Panc1 (cell line): ENCODE results near the gene BRME1.

Source experiments
- SIN3A ChIP-seq: IDR thresholded peaks from 2 replicates; pipeline ENCODE4 v1.6.1; 2012; ENCODE audit warnings: low read depth, mild to moderate bottlenecking, low read length, moderate library complexity, borderline replicate concordance; ENCODE audit not compliant: insufficient read depth
- TCF7L2 ChIP-seq: IDR thresholded peaks from 2 replicates; pipeline ENCODE4 v1.6.1; 2011; ENCODE audit warnings: mild to moderate bottlenecking, low read depth, low read length, inconsistent platforms
- TF ChIP-seq, protein P1 (sequence below): fragments of 450-650 bp; IDR thresholded peaks from 2 replicates; pipeline ENCODE4 v1.5.1; 2017; ENCODE audit warnings: mild to moderate bottlenecking
- TF ChIP-seq, protein P2 (sequence below), 2 experiments: IDR thresholded peaks; 2 replicates each; pipeline ENCODE4 v1.6.1; 2011 to 2012; ENCODE audit warnings: low read depth in 2 of 2, control low read depth in 1 of 2, low read length in 1 of 2, mild to moderate bottlenecking in 1 of 2, moderate library complexity in 1 of 2; ENCODE audit not compliant: insufficient read depth in 1 of 2

DNA sequence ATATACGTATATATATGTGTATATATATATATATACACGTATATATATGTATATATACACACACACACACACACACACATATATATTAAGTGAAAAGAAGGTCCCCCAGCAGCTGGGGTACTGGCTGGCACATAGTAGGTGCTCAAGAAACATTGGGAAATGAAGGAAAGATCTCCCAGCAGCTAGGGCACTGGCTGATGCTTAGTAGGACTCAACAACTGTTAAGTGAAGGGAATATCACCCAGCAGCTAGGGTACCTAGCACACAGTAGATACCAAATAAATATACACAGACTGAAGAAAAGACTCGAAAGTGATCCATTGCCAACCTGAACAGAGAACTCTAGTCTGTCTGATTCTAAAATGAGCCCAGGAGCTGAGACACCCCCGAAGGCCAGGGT, 20.1 kb upstream of the BRME1 start:
- TF ChIP-seq, protein P1, sequence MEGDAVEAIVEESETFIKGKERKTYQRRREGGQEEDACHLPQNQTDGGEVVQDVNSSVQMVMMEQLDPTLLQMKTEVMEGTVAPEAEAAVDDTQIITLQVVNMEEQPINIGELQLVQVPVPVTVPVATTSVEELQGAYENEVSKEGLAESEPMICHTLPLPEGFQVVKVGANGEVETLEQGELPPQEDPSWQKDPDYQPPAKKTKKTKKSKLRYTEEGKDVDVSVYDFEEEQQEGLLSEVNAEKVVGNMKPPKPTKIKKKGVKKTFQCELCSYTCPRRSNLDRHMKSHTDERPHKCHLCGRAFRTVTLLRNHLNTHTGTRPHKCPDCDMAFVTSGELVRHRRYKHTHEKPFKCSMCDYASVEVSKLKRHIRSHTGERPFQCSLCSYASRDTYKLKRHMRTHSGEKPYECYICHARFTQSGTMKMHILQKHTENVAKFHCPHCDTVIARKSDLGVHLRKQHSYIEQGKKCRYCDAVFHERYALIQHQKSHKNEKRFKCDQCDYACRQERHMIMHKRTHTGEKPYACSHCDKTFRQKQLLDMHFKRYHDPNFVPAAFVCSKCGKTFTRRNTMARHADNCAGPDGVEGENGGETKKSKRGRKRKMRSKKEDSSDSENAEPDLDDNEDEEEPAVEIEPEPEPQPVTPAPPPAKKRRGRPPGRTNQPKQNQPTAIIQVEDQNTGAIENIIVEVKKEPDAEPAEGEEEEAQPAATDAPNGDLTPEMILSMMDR = no peak
- TF ChIP-seq, protein P2, sequence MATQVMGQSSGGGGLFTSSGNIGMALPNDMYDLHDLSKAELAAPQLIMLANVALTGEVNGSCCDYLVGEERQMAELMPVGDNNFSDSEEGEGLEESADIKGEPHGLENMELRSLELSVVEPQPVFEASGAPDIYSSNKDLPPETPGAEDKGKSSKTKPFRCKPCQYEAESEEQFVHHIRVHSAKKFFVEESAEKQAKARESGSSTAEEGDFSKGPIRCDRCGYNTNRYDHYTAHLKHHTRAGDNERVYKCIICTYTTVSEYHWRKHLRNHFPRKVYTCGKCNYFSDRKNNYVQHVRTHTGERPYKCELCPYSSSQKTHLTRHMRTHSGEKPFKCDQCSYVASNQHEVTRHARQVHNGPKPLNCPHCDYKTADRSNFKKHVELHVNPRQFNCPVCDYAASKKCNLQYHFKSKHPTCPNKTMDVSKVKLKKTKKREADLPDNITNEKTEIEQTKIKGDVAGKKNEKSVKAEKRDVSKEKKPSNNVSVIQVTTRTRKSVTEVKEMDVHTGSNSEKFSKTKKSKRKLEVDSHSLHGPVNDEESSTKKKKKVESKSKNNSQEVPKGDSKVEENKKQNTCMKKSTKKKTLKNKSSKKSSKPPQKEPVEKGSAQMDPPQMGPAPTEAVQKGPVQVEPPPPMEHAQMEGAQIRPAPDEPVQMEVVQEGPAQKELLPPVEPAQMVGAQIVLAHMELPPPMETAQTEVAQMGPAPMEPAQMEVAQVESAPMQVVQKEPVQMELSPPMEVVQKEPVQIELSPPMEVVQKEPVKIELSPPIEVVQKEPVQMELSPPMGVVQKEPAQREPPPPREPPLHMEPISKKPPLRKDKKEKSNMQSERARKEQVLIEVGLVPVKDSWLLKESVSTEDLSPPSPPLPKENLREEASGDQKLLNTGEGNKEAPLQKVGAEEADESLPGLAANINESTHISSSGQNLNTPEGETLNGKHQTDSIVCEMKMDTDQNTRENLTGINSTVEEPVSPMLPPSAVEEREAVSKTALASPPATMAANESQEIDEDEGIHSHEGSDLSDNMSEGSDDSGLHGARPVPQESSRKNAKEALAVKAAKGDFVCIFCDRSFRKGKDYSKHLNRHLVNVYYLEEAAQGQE (IDR thresholded peaks at IDR 0.05; ENCODE audit: insufficient read depth in 1 of 2, low read depth in 2 of 2, low read length in 1 of 2) = no peak
- TF ChIP-seq SIN3A (no peak), TCF7L2 (no peak)
